Smooth muscle cell (in vitro differentiated cells): ENCODE measurements around the gene PSME2. TPM values are rescaled to one million over a fixed set of nuclear protein-coding genes. Genes with fewer than 3 reads are reported as not detected.

Experiments
- DNase-seq: peaks from one replicate; lab custom pipeline; 2025; ENCODE audit not compliant: unreplicated experiment; lab: John Stamatoyannopoulos, UW
- H2AFZ ChIP-seq: fragments of 200-600 bp; sonication (generic); 2 replicates; pipeline ENCODE4 v1.6.0; 2016; ENCODE audit warnings: antibody characterized with exemption, low read depth, mild to moderate bottlenecking
- H3F3A ChIP-seq: fragments of 200-600 bp; sonication (generic); 2 replicates; pipeline ENCODE4 v1.6.0; 2017; ENCODE audit warnings: antibody characterized with exemption, low read depth
- H3K27ac ChIP-seq: fragments of 200-600 bp; sonication (generic); 2 replicates; pipeline ENCODE4 v1.5.1; 2016; ENCODE audit warnings: low read depth, mild to moderate bottlenecking
- H3K27me3 ChIP-seq: fragments of 200-600 bp; sonication (generic); 2 replicates; pipeline ENCODE4 v1.6.1; 2016; ENCODE audit warnings: low read depth, mild to moderate bottlenecking
- H3K36me3 ChIP-seq: fragments of 200-600 bp; sonication (generic); 2 replicates; pipeline ENCODE4 v1.5.1; 2016; ENCODE audit warnings: low read depth
- H3K4me1 ChIP-seq: fragments of 200-600 bp; sonication (generic); 2 replicates; pipeline ENCODE4 v1.5.1; 2016; ENCODE audit warnings: low read depth
- H3K4me2 ChIP-seq: fragments of 200-600 bp; sonication (generic); 2 replicates; pipeline ENCODE4 v1.6.0; 2016; ENCODE audit warnings: mild to moderate bottlenecking
- H3K4me3 ChIP-seq: fragments of 200-600 bp; sonication (generic); 2 replicates; pipeline ENCODE4 v1.5.1; 2016; ENCODE audit warnings: mild to moderate bottlenecking
- H3K79me2 ChIP-seq: fragments of 200-600 bp; sonication (generic); 2 replicates; pipeline ENCODE4 v1.6.0; 2016; ENCODE audit warnings: low read depth, mild to moderate bottlenecking
- H3K9ac ChIP-seq: fragments of 200-600 bp; sonication (generic); 2 replicates; pipeline ENCODE4 v1.6.0; 2016; ENCODE audit warnings: low read depth
- H3K9me3 ChIP-seq: fragments of 200-600 bp; sonication (generic); replicated peaks from 2 replicates; pipeline ENCODE4 v1.5.1; 2016; ENCODE audit warnings: low read depth
- H4K20me1 ChIP-seq: fragments of 200-600 bp; sonication (generic); 2 replicates; pipeline ENCODE4 v1.6.0; 2016; ENCODE audit warnings: low read depth
- WGBS: methylation state at CpG from one replicate; pipeline ENCODE4 v1.1.7; 2016; ENCODE audit warnings: low lambda C conversion rate; 5-methylcytosine and 5-hydroxymethylcytosine counted together
- polyA plus RNA-seq: library from polyadenylated mRNA; unstranded; fragments of >200 nt; fragmentation: Nextera tagmentation; extraction: Ambion mirVana; gene quantifications from 2 replicates; pipeline ENCODE4 v1.2.1, GENCODE V29; 2016
- total RNA-seq: library from RNA; depleted of rRNA; stranded (reverse); fragments of >200 nt; gene quantifications from 2 replicates; pipeline ENCODE4 v1.2.3, GENCODE V29; 2014
- TF ChIP-seq, protein P1 (sequence below): fragments of 200-600 bp; sonication (generic); IDR thresholded peaks from 2 replicates; pipeline ENCODE4 v1.5.1; 2017; ENCODE audit warnings: borderline replicate concordance, mild to moderate bottlenecking, antibody characterized with exemption; ENCODE audit not compliant: insufficient read depth, poor library complexity, severe bottlenecking

Gene PSME2
- total and polyA plus RNA-seq, 2 experiments from 2014 or later = 40.7 to 164 TPM

DNA sequence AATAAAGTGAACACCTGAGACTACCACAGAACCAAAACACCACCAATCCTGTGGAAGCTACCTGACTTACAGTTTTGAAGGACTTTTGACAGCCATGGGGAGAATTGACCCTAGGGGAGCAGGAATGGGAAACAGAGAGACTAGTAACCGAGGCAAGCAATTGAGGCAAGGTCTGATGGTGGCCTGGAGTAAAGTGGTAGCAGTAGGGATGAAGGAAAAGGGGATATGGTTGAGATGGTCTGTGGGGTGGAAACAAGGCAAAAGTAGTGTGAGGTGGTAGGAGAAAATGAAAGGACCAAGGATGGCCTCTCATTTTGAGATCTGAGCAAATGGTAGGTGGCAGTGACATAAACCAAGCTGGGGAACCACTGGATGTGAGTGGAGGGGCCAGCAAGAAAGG lies 10.4 kb upstream of the PSME2 start:
- Histone ChIP-seq H2AFZ (no peak overlapping the region), H3K4me2 (no peak overlapping the region), H3K4me3 (no peak overlapping the region), H3K36me3 (no peaks in the 10 kb centered on the region), H3K27me3 (no peaks in the 10 kb centered on the region), H4K20me1 (no peaks in the 10 kb centered on the region), H3K9me3 (no peaks in the 10 kb centered on the region), H3K79me2 (peaks cover 7% of the 10 kb centered on the region), H3K4me1 (peaks cover 4% of the 10 kb centered on the region), H3K9ac (no peak overlapping the region), H3F3A (peaks cover 14% of the 10 kb centered on the region), H3K27ac (no peak overlapping the region)
- no peak for DNase-seq
- TF ChIP-seq, protein P1, sequence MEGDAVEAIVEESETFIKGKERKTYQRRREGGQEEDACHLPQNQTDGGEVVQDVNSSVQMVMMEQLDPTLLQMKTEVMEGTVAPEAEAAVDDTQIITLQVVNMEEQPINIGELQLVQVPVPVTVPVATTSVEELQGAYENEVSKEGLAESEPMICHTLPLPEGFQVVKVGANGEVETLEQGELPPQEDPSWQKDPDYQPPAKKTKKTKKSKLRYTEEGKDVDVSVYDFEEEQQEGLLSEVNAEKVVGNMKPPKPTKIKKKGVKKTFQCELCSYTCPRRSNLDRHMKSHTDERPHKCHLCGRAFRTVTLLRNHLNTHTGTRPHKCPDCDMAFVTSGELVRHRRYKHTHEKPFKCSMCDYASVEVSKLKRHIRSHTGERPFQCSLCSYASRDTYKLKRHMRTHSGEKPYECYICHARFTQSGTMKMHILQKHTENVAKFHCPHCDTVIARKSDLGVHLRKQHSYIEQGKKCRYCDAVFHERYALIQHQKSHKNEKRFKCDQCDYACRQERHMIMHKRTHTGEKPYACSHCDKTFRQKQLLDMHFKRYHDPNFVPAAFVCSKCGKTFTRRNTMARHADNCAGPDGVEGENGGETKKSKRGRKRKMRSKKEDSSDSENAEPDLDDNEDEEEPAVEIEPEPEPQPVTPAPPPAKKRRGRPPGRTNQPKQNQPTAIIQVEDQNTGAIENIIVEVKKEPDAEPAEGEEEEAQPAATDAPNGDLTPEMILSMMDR = no peak
- WGBS = 100% methylated on average over 1 of the region's 1 CpG

DNA sequence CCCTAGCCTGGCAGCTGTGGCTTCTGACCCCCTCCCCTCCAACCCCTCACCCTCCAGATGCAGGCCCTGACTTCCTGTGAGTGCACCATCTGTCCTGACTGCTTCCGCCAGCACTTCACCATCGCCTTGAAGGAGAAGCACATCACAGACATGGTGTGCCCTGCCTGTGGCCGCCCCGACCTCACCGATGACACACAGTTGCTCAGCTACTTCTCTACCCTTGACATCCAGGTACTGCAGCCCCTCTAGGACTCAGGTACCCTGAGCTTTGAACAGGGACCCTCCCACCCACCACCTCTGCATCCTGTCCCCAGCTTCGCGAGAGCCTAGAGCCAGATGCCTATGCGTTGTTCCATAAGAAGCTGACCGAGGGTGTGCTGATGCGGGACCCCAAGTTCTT lies 8.7 kb upstream of the PSME2 start:
- WGBS = 100% methylated on average over 10 of the region's 10 CpGs
- Histone ChIP-seq H3K4me3 (no peak overlapping the region), H2AFZ (no peak overlapping the region), H3K27ac (no peak overlapping the region), H4K20me1 (no peaks in the 10 kb centered on the region), H3K36me3 (no peaks in the 10 kb centered on the region), H3F3A (peaks cover 9% of the 10 kb centered on the region), H3K79me2 (no peaks in the 10 kb centered on the region), H3K4me1 (no peaks in the 10 kb centered on the region), H3K27me3 (no peaks in the 10 kb centered on the region), H3K4me2 (no peak overlapping the region), H3K9ac (no peak overlapping the region), H3K9me3 (no peaks in the 10 kb centered on the region)
- DNase-seq = no peak
- TF ChIP-seq, protein P1 = no peak

- Histone ChIP-seq H3K79me2 (peaks cover 16% of the 10 kb centered on the region), H3K36me3 (no peaks in the 10 kb centered on the region), H3K4me3 (no peak overlapping the region), H3K4me1 (peaks cover 8% of the 10 kb centered on the region), H3K27me3 (no peaks in the 10 kb centered on the region), H3K27ac (no peak overlapping the region), H3F3A (no peaks in the 10 kb centered on the region), H3K4me2 (no peak overlapping the region), H3K9me3 (no peaks in the 10 kb centered on the region), H3K9ac (no peak overlapping the region), H2AFZ (no peak overlapping the region), H4K20me1 (peaks cover 9% of the 10 kb centered on the region)
- WGBS = 96% methylated on average over 16 of the region's 16 CpGs
- TF ChIP-seq, protein P1 = no peak
- no peak for DNase-seq
Measured at GRCh38 chr14:24151404-24152080, 5.1 kb upstream of the PSME2 start.

DNA sequence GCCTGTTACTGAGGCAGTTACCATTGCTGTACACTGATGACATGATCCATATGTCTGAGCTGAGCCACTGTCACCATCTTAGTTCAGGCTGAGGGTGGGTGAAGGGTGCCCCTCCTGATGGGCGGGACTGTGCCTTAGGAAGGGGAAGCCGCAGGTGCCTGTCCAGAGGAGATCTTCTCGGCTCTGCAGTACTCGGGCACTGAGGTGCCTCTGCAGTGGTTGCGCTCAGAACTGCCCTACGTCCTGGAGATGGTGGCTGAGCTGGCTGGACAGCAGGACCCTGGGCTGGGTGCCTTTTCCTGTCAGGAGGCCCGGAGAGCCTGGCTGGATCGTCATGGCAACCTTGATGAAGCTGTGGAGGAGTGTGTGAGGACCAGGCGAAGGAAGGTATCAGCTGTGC lies 4.6 kb upstream of the PSME2 start:
- H3K4me3 ChIP-seq = no peak overlapping the region
- peaks cover 9% of the 10 kb centered on the region for H3K4me1 ChIP-seq
- no peaks in the 10 kb centered on the region for H3K27me3 ChIP-seq
- no peaks in the 10 kb centered on the region for H3K36me3 ChIP-seq
- H3K4me2 ChIP-seq = no peak overlapping the region
- H3K9ac ChIP-seq = no peak overlapping the region
- TF ChIP-seq, protein P1 = no peak
- H3K9me3 ChIP-seq = no peaks in the 10 kb centered on the region
- H2AFZ ChIP-seq = no peak overlapping the region
- H4K20me1 ChIP-seq = peaks cover 9% of the 10 kb centered on the region
- peaks cover 16% of the 10 kb centered on the region for H3K79me2 ChIP-seq
- WGBS = 98% methylated on average over 9 of the region's 9 CpGs
- no peaks in the 10 kb centered on the region for H3F3A ChIP-seq
- no peak overlapping the region for H3K27ac ChIP-seq
- DNase-seq = no peak
